Stomach (tissue), 9 donors: Measurements from ENCODE around the gene DLD. TPM values are rescaled to one million over a fixed set of nuclear protein-coding genes. Genes with fewer than 3 reads are reported as not detected.

ENCODE experiments used
- DNase-seq, 2 donors: peaks; one replicate each; pipeline versions ENCODE4 v3.0.0 to v3.0.0-alpha.2; 2013 to 2019
- H3K27ac ChIP-seq, 5 donors: fragments of 200-600 bp in 4 of 5; sonication (generic) in 4 of 5; one replicate each; pipeline ENCODE4 v1.5.1; 2013 to 2019; ENCODE audit warnings: mild to moderate bottlenecking in 1 of 5, moderate library complexity in 1 of 5
- H3K27me3 ChIP-seq, 3 donors: fragments of 200-600 bp; sonication (generic); one replicate each; pipeline ENCODE4 v1.5.1; 2017 to 2019; ENCODE audit warnings: mixed run types in 1 of 3
- H3K36me3 ChIP-seq, 4 donors: fragments of 200-600 bp; sonication (generic); 1 replicate in 3 of 4; 2 replicates in 1 of 4; pipeline ENCODE4 v1.5.1; 2016 to 2019
- H3K4me1 ChIP-seq, 4 donors: fragments of 200-600 bp; sonication (generic); one replicate each; pipeline ENCODE4 v1.5.1; 2016 to 2019
- H3K4me3 ChIP-seq, 4 donors: fragments of 200-600 bp; sonication (generic) in 3 of 4; one replicate each; pipeline ENCODE4 v1.5.1; 2016 to 2019; ENCODE audit warnings: mild to moderate bottlenecking in 1 of 4
- H3K9me3 ChIP-seq, 4 donors: fragments of 200-600 bp; sonication (generic); one replicate each; pipeline ENCODE4 v1.5.1; 2016 to 2019
- EP300 ChIP-seq: sonication (generic); formaldehyde crosslinking; IDR thresholded peaks from one replicate; pipeline ENCODE4 v1.6.1; 2017; ENCODE audit warnings: antibody characterized with exemption
- POLR2A ChIP-seq, 4 donors: fragments of 450-650 bp; IDR thresholded peaks; one replicate each; pipeline ENCODE4 v1.6.1; 2016; ENCODE audit warnings: antibody characterized with exemption in 4 of 4, control low read depth in 2 of 4, mild to moderate bottlenecking in 1 of 4, moderate library complexity in 1 of 4
- POLR2AphosphoS5 ChIP-seq, 3 donors: sonication (generic); formaldehyde crosslinking; IDR thresholded peaks; one replicate each; pipeline ENCODE4 v1.6.1; 2016; ENCODE audit warnings: antibody characterized with exemption in 3 of 3
- WGBS, 5 donors: extraction: QIAGEN DNeasy Blood & Tissue Kit in 3 of 5; methylation state at CpG; one replicate each; pipeline versions ENCODE4 v1.1.5 to v1.1.7; 2013 to 2018; 5-methylcytosine and 5-hydroxymethylcytosine counted together
- intact Hi-C: fragments of 100-400 bp; cut with DNase I; formaldehyde crosslinking; loops from one replicate; pipeline ENCODE4 v1.15.1; 2023; ENCODE audit warnings: low total_unique reads
- polyA plus RNA-seq, 3 donors: library from polyadenylated mRNA; stranded (reverse); fragments of 200-250 nt; gene quantifications; one replicate each; pipeline ENCODE4 v1.2.3, GENCODE V29; 2013
- total RNA-seq, 5 donors: library from RNA; depleted of rRNA; stranded (reverse); fragments of >200 nt; gene quantifications; one replicate each; pipeline versions ENCODE4 v1.1.0 to v1.2.3, GENCODE V29; 2014 to 2016
- TF ChIP-seq, protein P1 (sequence below), 7 experiments: fragments of 450-650 bp in 4 of 7; fragments of 200-600 bp in 3 of 7; sonication (generic) in 3 of 7; IDR thresholded peaks; one replicate each; pipeline ENCODE4 v1.5.1; 2016 to 2019; ENCODE audit warnings: antibody characterized with exemption in 7 of 7, control low read depth in 2 of 7, mild to moderate bottlenecking in 1 of 7
- donor health status: healthy with polysubstance abuse.
- donor health status: Bipolar disorder and iron deficiency.
- donor health status: healthy.

Gene DLD
- total and polyA plus RNA-seq, 8 donors: 24.6 to 173 (median 88.2) TPM

DNA sequence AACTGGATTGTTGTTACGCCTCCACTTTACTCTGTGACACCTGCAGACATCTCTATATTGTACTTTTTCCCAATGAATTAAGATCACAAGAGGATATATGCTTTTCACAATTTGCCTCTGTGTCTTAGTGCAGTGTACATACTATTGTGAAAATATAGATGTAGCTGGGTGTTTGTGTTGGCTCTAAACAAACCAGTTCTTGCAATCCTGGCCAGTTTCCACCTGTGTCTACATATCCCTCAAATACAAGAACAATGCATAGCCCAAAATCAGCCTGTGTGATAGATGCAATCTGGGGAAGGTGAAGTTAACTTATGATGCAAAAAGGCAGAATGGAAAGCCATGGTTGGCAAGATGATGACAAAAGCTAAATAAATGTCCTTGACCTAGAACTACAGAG, 36.5 kb upstream of the DLD start:
- Histone ChIP-seq H3K36me3 (no peaks in the 10 kb centered on the region), H3K27ac (no peak overlapping the region), H3K9me3 (no peaks in the 10 kb centered on the region), H3K27me3 (no peaks in the 10 kb centered on the region), H3K4me1 (peaks cover 0 to 5% (median 2%) of the 10 kb centered on the region in 4 donors), H3K4me3 (no peak overlapping the region)
- intact Hi-C loops: no loop called here
- 94 to 100% (median 97%) methylated on average over 1 of the region's 1 CpG for WGBS, 5 donors
- TF ChIP-seq, protein P1, sequence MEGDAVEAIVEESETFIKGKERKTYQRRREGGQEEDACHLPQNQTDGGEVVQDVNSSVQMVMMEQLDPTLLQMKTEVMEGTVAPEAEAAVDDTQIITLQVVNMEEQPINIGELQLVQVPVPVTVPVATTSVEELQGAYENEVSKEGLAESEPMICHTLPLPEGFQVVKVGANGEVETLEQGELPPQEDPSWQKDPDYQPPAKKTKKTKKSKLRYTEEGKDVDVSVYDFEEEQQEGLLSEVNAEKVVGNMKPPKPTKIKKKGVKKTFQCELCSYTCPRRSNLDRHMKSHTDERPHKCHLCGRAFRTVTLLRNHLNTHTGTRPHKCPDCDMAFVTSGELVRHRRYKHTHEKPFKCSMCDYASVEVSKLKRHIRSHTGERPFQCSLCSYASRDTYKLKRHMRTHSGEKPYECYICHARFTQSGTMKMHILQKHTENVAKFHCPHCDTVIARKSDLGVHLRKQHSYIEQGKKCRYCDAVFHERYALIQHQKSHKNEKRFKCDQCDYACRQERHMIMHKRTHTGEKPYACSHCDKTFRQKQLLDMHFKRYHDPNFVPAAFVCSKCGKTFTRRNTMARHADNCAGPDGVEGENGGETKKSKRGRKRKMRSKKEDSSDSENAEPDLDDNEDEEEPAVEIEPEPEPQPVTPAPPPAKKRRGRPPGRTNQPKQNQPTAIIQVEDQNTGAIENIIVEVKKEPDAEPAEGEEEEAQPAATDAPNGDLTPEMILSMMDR (IDR thresholded peaks at IDR 0.05): no peak
- no peak for TF ChIP-seq POLR2A (IDR thresholded peaks at IDR 0.05)
- no peak for TF ChIP-seq EP300
- TF ChIP-seq POLR2AphosphoS5 (IDR thresholded peaks at IDR 0.05): no peak
- no peak for DNase-seq

DNA sequence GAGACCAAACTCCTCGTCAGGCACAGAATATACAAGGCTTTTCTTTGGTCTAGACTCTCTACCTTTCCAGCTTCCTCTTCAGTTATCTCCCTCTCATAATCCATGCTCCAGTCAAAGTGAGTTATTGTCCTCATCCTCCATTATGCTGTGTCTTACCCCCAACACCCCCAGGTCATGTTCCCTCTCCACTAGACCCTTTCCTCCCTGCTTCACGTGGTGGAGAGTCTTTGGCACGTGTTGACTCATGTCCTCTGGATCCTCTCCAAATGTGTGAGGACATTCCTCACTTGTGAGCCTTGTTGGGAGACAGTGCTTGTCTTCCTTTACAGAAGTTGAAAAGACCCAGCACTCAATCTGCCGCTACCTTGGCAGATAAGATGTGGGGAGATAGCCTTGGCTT, 36.0 kb upstream of the DLD start:
- H3K4me1 ChIP-seq: peaks cover 0 to 5% (median 2%) of the 10 kb centered on the region in 4 donors
- no peaks in the 10 kb centered on the region for H3K36me3 ChIP-seq
- DNase-seq: no peak
- no peaks in the 10 kb centered on the region for H3K27me3 ChIP-seq
- no peak overlapping the region for H3K27ac ChIP-seq
- WGBS, 5 donors: 47 to 81% (median 52%) methylated on average over 3 to 4 of the region's 4 CpGs
- intact Hi-C loops: no loop called here
- TF ChIP-seq POLR2AphosphoS5 (IDR thresholded peaks at IDR 0.05) (no peak), POLR2A (IDR thresholded peaks at IDR 0.05) (no peak), EP300 (no peak)
- TF ChIP-seq, protein P1 (IDR thresholded peaks at IDR 0.05): no peak
- H3K4me3 ChIP-seq: no peak overlapping the region
- no peaks in the 10 kb centered on the region for H3K9me3 ChIP-seq

DNA sequence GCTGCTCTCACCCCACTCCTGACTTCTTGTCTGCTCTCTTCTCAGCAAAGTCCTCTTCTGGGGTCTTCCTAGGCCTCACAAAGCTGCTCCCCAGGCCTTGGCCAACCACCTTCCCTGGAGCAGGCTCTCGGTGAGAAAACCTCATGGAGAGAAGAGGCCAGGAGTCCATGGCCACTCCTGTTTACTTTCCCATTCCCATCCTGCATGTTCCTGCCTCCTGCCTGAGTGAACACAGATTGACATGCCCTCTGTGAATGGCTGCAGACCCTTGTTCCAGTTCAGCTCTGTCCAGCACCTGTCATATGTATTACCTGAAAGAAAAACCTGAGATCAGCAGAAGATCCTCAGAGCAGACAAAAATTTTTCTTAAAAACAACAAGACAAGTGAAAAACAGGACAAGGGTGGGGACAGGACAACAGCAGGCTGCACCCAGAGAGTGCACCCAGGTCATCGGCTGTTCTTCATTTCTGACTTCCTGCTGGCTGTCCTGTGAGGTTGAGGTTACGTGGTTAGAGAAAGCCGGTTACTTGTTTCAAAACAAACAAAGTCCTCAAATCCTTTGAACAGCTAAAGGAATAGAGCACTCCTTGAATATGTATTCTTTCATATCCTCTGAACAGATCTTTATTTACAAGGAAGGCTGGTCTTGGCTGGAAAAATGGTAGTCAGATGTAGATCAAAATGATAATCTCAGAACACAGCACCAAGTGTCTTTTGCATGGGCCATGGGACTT, 34.0 kb upstream of the DLD start:
- peaks cover 0 to 5% (median 2%) of the 10 kb centered on the region in 4 donors for H3K4me1 ChIP-seq
- no peak overlapping the region for H3K4me3 ChIP-seq
- no peak overlapping the region for H3K27ac ChIP-seq
- H3K9me3 ChIP-seq: no peaks in the 10 kb centered on the region
- intact Hi-C loops: no loop called here
- DNase-seq: peak in 1 of 2 donors; percentile 26
- TF ChIP-seq POLR2A (IDR thresholded peaks at IDR 0.05) (no peak), POLR2AphosphoS5 (IDR thresholded peaks at IDR 0.05) (no peak), EP300 (no peak)
- TF ChIP-seq, protein P1 (IDR thresholded peaks at IDR 0.05): no peak
- no peaks in the 10 kb centered on the region for H3K36me3 ChIP-seq
- WGBS, 5 donors: 45 to 62% (median 57%) methylated on average over 4 of the region's 4 CpGs
- no peaks in the 10 kb centered on the region for H3K27me3 ChIP-seq

DNA sequence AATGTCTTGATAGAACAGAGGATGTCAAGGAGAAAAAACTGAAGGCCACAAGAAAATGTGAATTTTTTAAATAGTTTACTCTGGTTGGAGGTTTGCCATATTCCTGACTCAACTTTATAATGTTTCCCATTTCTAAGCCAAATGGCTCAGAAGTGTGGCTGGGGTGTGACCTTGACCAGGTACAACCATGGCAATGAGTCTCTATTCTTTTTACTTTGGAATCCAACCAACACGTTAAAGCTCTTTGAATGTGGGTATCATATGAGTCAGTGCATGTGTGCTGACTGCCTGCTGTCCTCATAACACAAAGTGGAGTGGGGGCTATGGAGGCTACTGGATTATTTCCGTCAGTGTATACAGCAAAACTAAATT, 33.5 kb upstream of the DLD start:
- WGBS, 5 donors: 40 to 83% (median 57%) methylated on average over 2 of the region's 2 CpGs
- TF ChIP-seq, protein P1 (IDR thresholded peaks at IDR 0.05): no peak
- TF ChIP-seq POLR2AphosphoS5 (IDR thresholded peaks at IDR 0.05) (no peak), EP300 (no peak), POLR2A (IDR thresholded peaks at IDR 0.05) (no peak)
- peaks cover 0 to 5% (median 2%) of the 10 kb centered on the region in 4 donors for H3K4me1 ChIP-seq
- H3K27ac ChIP-seq: no peak overlapping the region
- H3K9me3 ChIP-seq: no peaks in the 10 kb centered on the region
- no peak for DNase-seq
- H3K36me3 ChIP-seq: no peaks in the 10 kb centered on the region
- H3K4me3 ChIP-seq: no peak overlapping the region
- intact Hi-C loops: no loop called here
- H3K27me3 ChIP-seq: no peaks in the 10 kb centered on the region
